Measurements from ENCODE around the gene POGLUT3. TPM values are rescaled to one million over a fixed set of nuclear protein-coding genes. Genes with fewer than 3 reads are reported as not detected.

POGLUT3 gene
- polyA plus RNA-seq, 1 donor from 2014 or later, result 0.31 TPM

- Histone ChIP-seq H3K79me2 (replicated peaks; ENCODE audit: insufficient read depth, low read length) (no peaks in the 10 kb centered on the region), H3K36me3 (ENCODE audit: insufficient read depth, low read length) (no peaks in the 10 kb centered on the region), H3K27me3 (ENCODE audit: insufficient read depth, low read depth, low read length) (no peaks in the 10 kb centered on the region), H4K20me1 (ENCODE audit: insufficient read depth) (no peaks in the 10 kb centered on the region), H3K9me2 (ENCODE audit: insufficient read depth, low read length) (no peaks in the 10 kb centered on the region), H3K4me2 (ENCODE audit: low read length) (no peak overlapping the region), H2AFZ (ENCODE audit: low read depth, low read length) (no peak overlapping the region), H3F3A (ENCODE audit: insufficient read depth, low read length, poor library complexity, severe bottlenecking) (no peaks in the 10 kb centered on the region), H3K27ac (ENCODE audit: low read length) (no peak overlapping the region), H3K9me3 (ENCODE audit: low read length) (no peaks in the 10 kb centered on the region), H3K9ac (ENCODE audit: low read length) (no peak overlapping the region), H3K4me3 (ENCODE audit: low read length) (no peak overlapping the region)
- TF ChIP-seq TAF1 (IDR thresholded peaks at IDR 0.05; ENCODE audit: low read depth), result no peak
- TF ChIP-seq EP300 (conservative IDR thresholded peaks at IDR 0.05; ENCODE audit: poor library complexity, severe bottlenecking), result no peak
- TF ChIP-seq MXI1 (conservative IDR thresholded peaks at IDR 0.05; ENCODE audit: poor library complexity, severe bottlenecking), result no peak
- TF ChIP-seq POLR2AphosphoS5 (IDR thresholded peaks at IDR 0.05), result no peak
- no peak for TF ChIP-seq EZH2 (IDR thresholded peaks at IDR 0.05; ENCODE audit: borderline replicate concordance, insufficient read depth, low read length, poor library complexity, severe bottlenecking)
- TF ChIP-seq RAD21 (conservative IDR thresholded peaks at IDR 0.05), result no peak
- TF ChIP-seq SMC3 (conservative IDR thresholded peaks at IDR 0.05; ENCODE audit: poor library complexity), result no peak
- TF ChIP-seq, protein P1, sequence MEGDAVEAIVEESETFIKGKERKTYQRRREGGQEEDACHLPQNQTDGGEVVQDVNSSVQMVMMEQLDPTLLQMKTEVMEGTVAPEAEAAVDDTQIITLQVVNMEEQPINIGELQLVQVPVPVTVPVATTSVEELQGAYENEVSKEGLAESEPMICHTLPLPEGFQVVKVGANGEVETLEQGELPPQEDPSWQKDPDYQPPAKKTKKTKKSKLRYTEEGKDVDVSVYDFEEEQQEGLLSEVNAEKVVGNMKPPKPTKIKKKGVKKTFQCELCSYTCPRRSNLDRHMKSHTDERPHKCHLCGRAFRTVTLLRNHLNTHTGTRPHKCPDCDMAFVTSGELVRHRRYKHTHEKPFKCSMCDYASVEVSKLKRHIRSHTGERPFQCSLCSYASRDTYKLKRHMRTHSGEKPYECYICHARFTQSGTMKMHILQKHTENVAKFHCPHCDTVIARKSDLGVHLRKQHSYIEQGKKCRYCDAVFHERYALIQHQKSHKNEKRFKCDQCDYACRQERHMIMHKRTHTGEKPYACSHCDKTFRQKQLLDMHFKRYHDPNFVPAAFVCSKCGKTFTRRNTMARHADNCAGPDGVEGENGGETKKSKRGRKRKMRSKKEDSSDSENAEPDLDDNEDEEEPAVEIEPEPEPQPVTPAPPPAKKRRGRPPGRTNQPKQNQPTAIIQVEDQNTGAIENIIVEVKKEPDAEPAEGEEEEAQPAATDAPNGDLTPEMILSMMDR (IDR thresholded peaks at IDR 0.05; ENCODE audit: poor library complexity, severe bottlenecking), result no peak
- TF ChIP-seq, protein P2, sequence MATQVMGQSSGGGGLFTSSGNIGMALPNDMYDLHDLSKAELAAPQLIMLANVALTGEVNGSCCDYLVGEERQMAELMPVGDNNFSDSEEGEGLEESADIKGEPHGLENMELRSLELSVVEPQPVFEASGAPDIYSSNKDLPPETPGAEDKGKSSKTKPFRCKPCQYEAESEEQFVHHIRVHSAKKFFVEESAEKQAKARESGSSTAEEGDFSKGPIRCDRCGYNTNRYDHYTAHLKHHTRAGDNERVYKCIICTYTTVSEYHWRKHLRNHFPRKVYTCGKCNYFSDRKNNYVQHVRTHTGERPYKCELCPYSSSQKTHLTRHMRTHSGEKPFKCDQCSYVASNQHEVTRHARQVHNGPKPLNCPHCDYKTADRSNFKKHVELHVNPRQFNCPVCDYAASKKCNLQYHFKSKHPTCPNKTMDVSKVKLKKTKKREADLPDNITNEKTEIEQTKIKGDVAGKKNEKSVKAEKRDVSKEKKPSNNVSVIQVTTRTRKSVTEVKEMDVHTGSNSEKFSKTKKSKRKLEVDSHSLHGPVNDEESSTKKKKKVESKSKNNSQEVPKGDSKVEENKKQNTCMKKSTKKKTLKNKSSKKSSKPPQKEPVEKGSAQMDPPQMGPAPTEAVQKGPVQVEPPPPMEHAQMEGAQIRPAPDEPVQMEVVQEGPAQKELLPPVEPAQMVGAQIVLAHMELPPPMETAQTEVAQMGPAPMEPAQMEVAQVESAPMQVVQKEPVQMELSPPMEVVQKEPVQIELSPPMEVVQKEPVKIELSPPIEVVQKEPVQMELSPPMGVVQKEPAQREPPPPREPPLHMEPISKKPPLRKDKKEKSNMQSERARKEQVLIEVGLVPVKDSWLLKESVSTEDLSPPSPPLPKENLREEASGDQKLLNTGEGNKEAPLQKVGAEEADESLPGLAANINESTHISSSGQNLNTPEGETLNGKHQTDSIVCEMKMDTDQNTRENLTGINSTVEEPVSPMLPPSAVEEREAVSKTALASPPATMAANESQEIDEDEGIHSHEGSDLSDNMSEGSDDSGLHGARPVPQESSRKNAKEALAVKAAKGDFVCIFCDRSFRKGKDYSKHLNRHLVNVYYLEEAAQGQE (IDR thresholded peaks at IDR 0.05; ENCODE audit: borderline replicate concordance), result no peak
These were observed 10.7 kb upstream of the POGLUT3 start for GRCh38 chr11:108508653-108509593.

GRCh38 chr11:108501396-108501795 is 3.2 kb upstream of the POGLUT3 start:
- Histone ChIP-seq H3K4me2 (ENCODE audit: low read length) (no peak overlapping the region), H3K4me3 (ENCODE audit: low read length) (no peak overlapping the region), H3K9ac (ENCODE audit: low read length) (no peak overlapping the region), H3K9me3 (ENCODE audit: low read length) (no peaks in the 10 kb centered on the region), H3K79me2 (replicated peaks; ENCODE audit: insufficient read depth, low read length) (no peaks in the 10 kb centered on the region), H3K9me2 (ENCODE audit: insufficient read depth, low read length) (no peaks in the 10 kb centered on the region), H3K27me3 (ENCODE audit: insufficient read depth, low read depth, low read length) (peaks cover 19% of the 10 kb centered on the region), H4K20me1 (ENCODE audit: insufficient read depth) (no peaks in the 10 kb centered on the region), H3K27ac (ENCODE audit: low read length) (no peak overlapping the region), H2AFZ (ENCODE audit: low read depth, low read length) (no peak overlapping the region), H3K36me3 (ENCODE audit: insufficient read depth, low read length) (no peaks in the 10 kb centered on the region), H3F3A (ENCODE audit: insufficient read depth, low read length, poor library complexity, severe bottlenecking) (no peaks in the 10 kb centered on the region)
- TF ChIP-seq RAD21 (conservative IDR thresholded peaks at IDR 0.05), result no peak
- TF ChIP-seq EP300 (conservative IDR thresholded peaks at IDR 0.05; ENCODE audit: poor library complexity, severe bottlenecking), result no peak
- no peak for TF ChIP-seq TAF1 (IDR thresholded peaks at IDR 0.05; ENCODE audit: low read depth)
- TF ChIP-seq, protein P2 (IDR thresholded peaks at IDR 0.05; ENCODE audit: borderline replicate concordance), result no peak
- no peak for TF ChIP-seq MXI1 (conservative IDR thresholded peaks at IDR 0.05; ENCODE audit: poor library complexity, severe bottlenecking)
- TF ChIP-seq, protein P1 (IDR thresholded peaks at IDR 0.05; ENCODE audit: poor library complexity, severe bottlenecking), result no peak
- no peak for TF ChIP-seq EZH2 (IDR thresholded peaks at IDR 0.05; ENCODE audit: borderline replicate concordance, insufficient read depth, low read length, poor library complexity, severe bottlenecking)
- TF ChIP-seq POLR2AphosphoS5 (IDR thresholded peaks at IDR 0.05), result no peak
- no peak for TF ChIP-seq SMC3 (conservative IDR thresholded peaks at IDR 0.05; ENCODE audit: poor library complexity)

Data from neural cell (in vitro differentiated cells).